SU-DHL-6 (cell line): ENCODE data around the gene ARHGAP30.

Source experiments
- CTCF ChIP-seq: fragments of 200-600 bp; sonication (generic); IDR thresholded peaks from one replicate; pipeline ENCODE4 v1.5.1; 2017; ENCODE audit warnings: antibody characterized with exemption, mild to moderate bottlenecking, low read length, moderate library complexity; ENCODE audit not compliant: insufficient read depth, poor library complexity, severe bottlenecking
- EZH2phosphoT487 ChIP-seq: fragments of 200-600 bp; sonication (generic), shearing (Covaris generic); conservative IDR thresholded peaks from 2 replicates; pipeline ENCODE4 v1.6.1; 2018; ENCODE audit warnings: mild to moderate bottlenecking, antibody characterized with exemption, low read length, moderate library complexity, mixed read lengths

- no peak for TF ChIP-seq CTCF
- TF ChIP-seq EZH2phosphoT487 = no peak
Observed at GRCh38 chr1:161044908-161045735, 24.6 kb downstream of the ARHGAP30 start.
